Neural cell (in vitro differentiated cells): ENCODE results near the gene LAPTM5.

Source experiments
- CTCF ChIP-seq: fragments of 450-650 bp; IDR thresholded peaks from 2 replicates; pipeline ENCODE4 v1.5.1; 2014; ENCODE audit warnings: antibody characterized with exemption, mild to moderate bottlenecking, moderate library complexity; ENCODE audit not compliant: poor library complexity, severe bottlenecking
- EP300 ChIP-seq: fragments of 450-650 bp; conservative IDR thresholded peaks from 2 replicates; pipeline ENCODE4 v1.6.1; 2014; ENCODE audit warnings: antibody characterized with exemption, mild to moderate bottlenecking, moderate library complexity; ENCODE audit not compliant: poor library complexity, severe bottlenecking
- EZH2 ChIP-seq: fragments of 200-600, 300-800 bp; shearing (Covaris generic), sonication (generic); IDR thresholded peaks from 2 replicates; pipeline ENCODE4 v1.6.1; 2014; ENCODE audit warnings: antibody characterized with exemption, low read length, borderline replicate concordance, mild to moderate bottlenecking; ENCODE audit not compliant: insufficient read depth, poor library complexity, severe bottlenecking
- MXI1 ChIP-seq: fragments of 450-650 bp; conservative IDR thresholded peaks from 2 replicates; pipeline ENCODE4 v1.6.1; 2014; ENCODE audit warnings: antibody characterized with exemption, mild to moderate bottlenecking; ENCODE audit not compliant: poor library complexity, severe bottlenecking
- POLR2AphosphoS5 ChIP-seq: IDR thresholded peaks from 2 replicates; pipeline ENCODE4 v1.6.1; 2012
- RAD21 ChIP-seq: fragments of 450-650 bp; conservative IDR thresholded peaks from 2 replicates; pipeline ENCODE4 v1.6.1; 2014; ENCODE audit warnings: antibody characterized with exemption, mild to moderate bottlenecking, moderate library complexity
- REST ChIP-seq: IDR thresholded peaks from 2 replicates; pipeline ENCODE4 v1.6.1; 2012; ENCODE audit warnings: borderline replicate concordance
- SMC3 ChIP-seq: fragments of 450-650 bp; conservative IDR thresholded peaks from 2 replicates; pipeline ENCODE4 v1.6.1; 2014; ENCODE audit warnings: antibody characterized with exemption, mild to moderate bottlenecking, moderate library complexity; ENCODE audit not compliant: poor library complexity
- TAF1 ChIP-seq: IDR thresholded peaks from 2 replicates; pipeline ENCODE4 v1.6.1; 2012; ENCODE audit warnings: low read depth

- TF ChIP-seq CTCF: peak; percentile 44
- no peak for TF ChIP-seq TAF1
- no peak for TF ChIP-seq REST
- no peak for TF ChIP-seq EP300
- no peak for TF ChIP-seq MXI1
- no peak for TF ChIP-seq EZH2
- TF ChIP-seq POLR2AphosphoS5: no peak
- no peak for TF ChIP-seq RAD21
- TF ChIP-seq SMC3: peak; percentile 25
Observed at GRCh38 chr1:30684881-30685795, 72.4 kb downstream of the LAPTM5 start.
